ENCODE measurements around the gene NDRG3.
A peak's percentile ranks its signal among the peaks of the same experiment; 100 is the strongest.

NDRG3 gene

DNA sequence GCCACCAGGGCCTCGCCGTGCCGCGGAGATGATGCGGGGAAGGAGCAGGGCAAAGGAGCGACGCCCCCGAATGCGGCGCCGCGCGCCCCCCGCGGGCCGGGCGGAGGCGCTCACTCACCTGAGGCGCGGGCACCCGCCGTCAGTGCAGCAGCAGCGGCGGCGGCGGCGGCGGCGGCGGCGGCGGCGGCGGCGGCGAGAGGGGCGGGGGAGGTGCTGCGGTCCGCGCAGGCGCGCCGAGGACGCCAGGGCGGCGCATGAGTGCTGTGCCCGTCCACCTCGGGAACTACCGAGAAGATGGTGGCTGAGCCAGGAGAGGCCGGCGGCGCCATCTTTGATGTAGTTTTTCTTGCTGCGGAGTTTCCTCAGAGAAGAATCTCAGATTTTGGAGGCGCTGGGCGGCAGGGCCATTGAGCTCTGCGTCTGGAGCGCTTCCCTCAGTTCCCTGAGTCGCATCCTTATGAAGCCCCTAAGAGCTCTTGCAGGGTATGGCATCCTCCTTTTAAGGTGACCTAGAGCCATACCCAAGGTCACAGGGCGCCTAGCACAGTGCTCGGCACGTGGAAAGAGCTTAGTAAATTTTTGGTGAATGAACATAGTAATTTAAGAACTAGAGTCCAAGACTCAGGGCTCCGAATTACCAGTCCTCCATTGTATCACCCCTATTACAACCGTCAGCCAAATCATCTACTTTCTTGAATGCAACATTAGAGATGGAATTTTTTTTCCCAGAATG is at the start of gene NDRG3:
Gene NDRG3 (minus strand): TSS at position 164 of the 733 bp plus-strand sequence. CDS start 24,355 bp downstream, outside the sequence.
- peak; percentile 89 to 98 for DNase-seq

GRCh38 chr20:36794116-36794474 is 48.2 kb upstream of the NDRG3 start:
- DNase-seq, result no peak

- no peak for DNase-seq
Observed at GRCh38 chr20:36793294-36794115, 47.6 kb upstream of the NDRG3 start.

DNA sequence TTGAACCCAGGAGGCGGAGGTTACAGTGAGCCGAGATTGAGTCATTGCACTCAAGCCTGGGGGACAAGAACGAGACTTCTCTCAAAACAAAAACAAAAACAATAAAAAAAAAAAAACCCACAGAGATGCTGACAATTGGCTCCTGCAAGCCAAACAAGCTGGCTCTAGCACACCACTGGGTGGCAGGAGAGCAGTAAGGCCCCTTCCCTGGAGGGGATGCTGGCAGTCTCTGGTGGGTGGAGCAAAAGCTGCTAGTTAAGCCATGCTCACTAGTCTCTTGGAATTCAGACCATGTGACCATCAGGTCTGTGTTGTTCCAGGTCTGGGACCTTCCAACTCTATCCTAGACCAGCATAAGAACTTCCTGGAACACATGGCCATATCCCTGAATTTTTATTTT is 46.5 kb upstream of the NDRG3 start:
- DNase-seq, result peak; percentile 52 to 71

- DNase-seq, result no peak
Observed at GRCh38 chr20:36791862-36792261, 46.0 kb upstream of the NDRG3 start.

GRCh38 chr20:36786663-36787062 is 40.8 kb upstream of the NDRG3 start:
- DNase-seq, result no peak

- DNase-seq, result no peak
Observed at GRCh38 chr20:36786246-36786645, 40.4 kb upstream of the NDRG3 start.

DNA sequence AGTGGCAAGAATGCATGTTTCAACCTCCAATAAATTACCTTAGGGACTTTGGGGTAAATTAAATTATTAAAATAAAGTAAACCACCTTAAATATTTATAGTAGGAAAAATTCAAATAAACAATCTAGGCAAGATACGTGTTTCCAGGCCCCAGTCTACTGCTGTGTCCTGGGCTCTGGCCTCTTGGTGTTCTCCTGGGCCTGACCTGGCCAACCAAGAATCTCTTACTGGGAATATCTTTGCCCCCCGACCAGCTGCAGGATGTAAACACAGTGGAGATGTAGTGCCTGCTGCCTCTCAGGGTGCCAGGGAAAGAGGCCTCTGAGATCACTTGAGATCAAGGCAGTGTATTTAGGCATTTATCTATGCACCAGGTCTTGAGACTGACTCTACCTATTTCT is 39.4 kb upstream of the NDRG3 start:
- DNase-seq, result no peak

- no peak for DNase-seq
Observed at GRCh38 chr20:36784900-36785299, 39.0 kb upstream of the NDRG3 start.

DNA sequence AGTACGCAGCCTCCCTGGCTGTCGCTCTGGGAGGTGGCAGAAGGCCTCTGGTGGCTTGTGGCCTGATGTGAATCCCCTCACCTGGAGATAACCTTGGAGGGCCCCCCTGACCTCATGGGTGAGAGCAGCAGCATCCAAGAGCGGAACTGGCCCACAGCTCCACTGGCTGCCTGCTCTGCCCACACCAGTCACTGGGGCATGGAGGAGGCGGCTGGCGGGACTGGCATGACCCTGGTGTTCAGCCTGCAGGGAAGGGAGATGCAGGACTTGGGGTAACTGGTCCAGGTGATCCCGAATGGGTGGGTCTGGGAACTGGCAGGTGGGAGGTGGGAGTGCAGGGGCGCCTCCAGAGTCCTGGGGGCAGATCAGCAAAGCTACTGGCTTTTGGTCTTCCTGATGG is 38.2 kb upstream of the NDRG3 start:
- no peak for DNase-seq

DNA sequence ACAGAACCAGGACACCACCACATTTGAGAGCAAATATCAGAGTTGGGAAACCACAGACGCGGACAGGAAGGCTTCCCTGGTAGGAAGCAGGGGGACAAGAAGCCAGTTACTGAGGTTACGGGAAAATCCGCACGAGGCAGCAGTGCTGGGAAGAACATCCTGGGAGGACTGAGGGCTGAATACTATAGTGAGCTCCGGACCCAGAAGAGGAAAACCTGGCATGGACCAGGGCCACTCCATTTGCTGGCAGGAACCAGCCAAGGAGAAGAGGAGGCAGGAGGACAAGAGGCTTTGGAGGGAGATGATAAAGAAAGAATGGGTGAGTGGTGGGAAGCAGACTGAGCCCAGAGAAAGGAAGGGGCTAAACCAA is 33.8 kb upstream of the NDRG3 start:
- DNase-seq, result peak in 1 of 2 experiments; percentile 11

GRCh38 chr20:36778831-36779655 is 33.2 kb upstream of the NDRG3 start:
- no peak for DNase-seq

- DNase-seq, result no peak
Observed at GRCh38 chr20:36777576-36777975, 31.7 kb upstream of the NDRG3 start.

- DNase-seq, result no peak
Observed at GRCh38 chr20:36777167-36777566, 31.3 kb upstream of the NDRG3 start.

- no peak for DNase-seq
Observed at GRCh38 chr20:36775826-36776225, 29.9 kb upstream of the NDRG3 start.

- no peak for DNase-seq
Observed at GRCh38 chr20:36775196-36775595, 29.3 kb upstream of the NDRG3 start.

- DNase-seq, result peak; percentile 92 to 99
Observed at GRCh38 chr20:36773597-36774390, 27.9 kb upstream of the NDRG3 start, which contains the start of gene DSN1. Gene DSN1 (minus strand): TSS chr20:36773763. CDS start chr20:36771458, 2,305 bp downstream.

DNA sequence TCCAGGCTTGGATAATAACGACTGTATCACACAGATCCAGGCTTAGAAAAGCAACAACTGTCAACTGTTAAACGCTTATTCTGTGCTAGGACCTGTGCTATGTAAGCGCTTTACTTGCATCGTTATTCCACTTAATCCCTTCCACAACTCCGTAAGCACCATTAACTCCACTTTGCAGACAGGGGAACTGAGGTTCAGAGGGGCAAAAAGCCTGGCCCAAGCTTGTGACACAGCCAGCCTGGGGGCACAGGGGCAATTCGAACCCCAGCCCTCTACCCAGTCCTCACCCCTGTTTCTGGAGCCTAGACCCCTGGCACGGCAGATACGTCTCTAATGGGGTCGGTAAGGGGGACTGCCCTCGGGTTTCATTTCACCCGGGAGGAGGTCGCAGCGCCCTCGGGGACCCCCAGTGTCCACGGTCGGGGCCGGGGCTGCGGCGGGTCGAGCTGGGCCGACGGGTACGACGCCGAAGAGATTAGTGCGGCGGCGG is 27.3 kb upstream of the NDRG3 start:
- DNase-seq, result no peak

DNA sequence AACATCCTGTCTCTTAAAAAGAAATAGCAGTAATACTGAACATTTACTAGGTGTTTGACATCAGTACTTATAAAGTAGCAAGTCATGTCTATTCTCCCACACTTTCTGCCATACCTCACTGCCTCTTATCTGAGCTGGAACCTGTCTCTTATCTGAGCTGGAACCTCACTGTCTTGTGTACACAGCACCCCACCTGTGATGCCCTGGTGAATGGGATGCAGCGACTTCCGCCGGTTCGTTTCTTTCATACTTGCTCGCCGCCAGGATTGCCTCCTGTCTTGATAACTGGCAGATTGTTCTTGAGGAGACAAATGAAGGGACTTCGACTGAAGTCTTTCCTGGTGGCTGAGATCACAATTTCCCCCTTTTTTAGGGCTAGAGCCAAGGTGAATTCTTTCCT is 24.8 kb upstream of the NDRG3 start:
- no peak for DNase-seq

- no peak for DNase-seq
Observed at GRCh38 chr20:36768768-36769430, 23.0 kb upstream of the NDRG3 start.

GRCh38 chr20:36761125-36761524 is 15.2 kb upstream of the NDRG3 start:
- DNase-seq, result no peak

- no peak for DNase-seq
Observed at GRCh38 chr20:36760647-36761046, 14.8 kb upstream of the NDRG3 start.
